Measurements from ENCODE around the gene DGKB. TPM values are rescaled to one million over a fixed set of nuclear protein-coding genes. Genes with fewer than 3 reads are reported as not detected.

The DGKB gene
- total and polyA plus RNA-seq, 2 of the 8 experiments (the other 6 are each of a cell fraction or from before 2014, with no cell fraction given), result 1.9 to 2.6 TPM

DNA sequence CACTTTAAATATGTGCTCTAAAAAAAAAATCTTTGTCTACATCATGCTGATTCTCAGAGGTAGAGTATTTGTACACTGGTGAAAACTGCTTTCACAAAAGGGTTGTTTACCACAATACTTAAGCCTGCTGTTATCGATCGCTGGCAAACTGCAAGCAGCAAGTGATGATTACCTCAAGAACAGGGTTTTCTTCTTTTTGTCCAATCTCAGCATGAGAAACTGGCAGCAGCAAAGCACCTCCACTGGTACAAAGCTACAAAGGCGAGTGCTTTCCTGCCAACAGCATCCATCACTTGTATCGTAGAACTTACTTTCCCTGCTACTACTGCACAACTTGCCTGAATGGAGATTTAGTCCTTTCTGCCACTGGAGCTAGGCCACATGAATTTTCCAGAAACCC, 276.5 kb downstream of the DGKB start:
- FAIRE-seq (no peak), DNase-seq (ENCODE audit: low read depth in 1 of 2, low spot score in 2 of 2) (no peak)
- H3K23me2 ChIP-seq (ENCODE audit: low read depth, low read length), result no peaks in the 10 kb centered on the region
- WGBS, 2 experiments (ENCODE audit: extremely low coverage in 1 of 2, insufficient coverage in 1 of 2, insufficient read length in 1 of 2, insufficient replicate concordance in 2 of 2, low coverage in 1 of 2, low lambda C conversion rate in 2 of 2, missing lambda C conversion rate in 1 of 2), result 94% methylated on average over 4 of the region's 4 CpGs; no CpG with 5 or more reads in 1 of the 2 experiments
- no peaks in the 10 kb centered on the region for H3K36me3 ChIP-seq (ENCODE audit: control insufficient read depth in 2 of 4, insufficient read depth in 4 of 4, low read length in 3 of 4)
- no peak overlapping the region for H4K91ac ChIP-seq (replicated peaks; ENCODE audit: insufficient read length, low read length)
- H4K20me1 ChIP-seq (replicated peaks in 1 of 2; ENCODE audit: control insufficient read depth in 1 of 2, insufficient read depth in 2 of 2, low read length in 2 of 2), result no peaks in the 10 kb centered on the region
- H3K27ac ChIP-seq (ENCODE audit: low read depth, low read length), result no peak overlapping the region
- no peak overlapping the region for H2AK5ac ChIP-seq (ENCODE audit: low read depth, low read length)
- ChIA-PET CTCF (ENCODE audit: partially characterized antibody) (no interaction called here), POLR2A (ENCODE audit: partially characterized antibody) (no interaction called here)
- no peak overlapping the region for H3K23ac ChIP-seq (ENCODE audit: insufficient read length)
- no peaks in the 10 kb centered on the region for H3K79me1 ChIP-seq (ENCODE audit: low read depth, low read length)
- no peaks in the 10 kb centered on the region for H3K27me3 ChIP-seq (replicated peaks in 1 of 4; ENCODE audit: control insufficient read depth in 3 of 4, extremely low read depth in 1 of 4, insufficient read depth in 3 of 4, low read length in 3 of 4)
- H3K56ac ChIP-seq (replicated peaks; ENCODE audit: insufficient read length, low read depth, low read length), result no peak overlapping the region
- H3K79me2 ChIP-seq (ENCODE audit: control insufficient read depth in 1 of 2, insufficient read depth in 2 of 2, low read length in 2 of 2), result no peaks in the 10 kb centered on the region
- H3K4me3 ChIP-seq (ENCODE audit: extremely low read depth in 1 of 4, insufficient read depth in 2 of 4, low read depth in 3 of 4, low read length in 4 of 4), result no peak overlapping the region
- peak overlapping the region; percentile 11; the same call in 1 of the 2 replicates for H2AFZ ChIP-seq (ENCODE audit: low read length)
- H3K4me2 ChIP-seq (ENCODE audit: insufficient read depth in 1 of 2, low read depth in 2 of 2, low read length in 2 of 2), result no peak overlapping the region
- H2BK20ac ChIP-seq (ENCODE audit: low read length), result no peak overlapping the region
- H3K4ac ChIP-seq (replicated peaks; ENCODE audit: insufficient read length, low read depth, low read length), result no peak overlapping the region
- no peak overlapping the region for H3K14ac ChIP-seq (ENCODE audit: insufficient read length)
- no peaks in the 10 kb centered on the region for H3K9me3 ChIP-seq (ENCODE audit: insufficient read depth in 2 of 2, low read depth in 1 of 2, low read length in 1 of 2)
- H3K4me1 ChIP-seq (replicated peaks in 1 of 4; ENCODE audit: control insufficient read depth in 3 of 4, insufficient read depth in 4 of 4, low read length in 3 of 4), result no peaks in the 10 kb centered on the region
- H4K5ac ChIP-seq (ENCODE audit: insufficient read length, low read depth, low read length), result no peak overlapping the region
- no peak overlapping the region for H2BK5ac ChIP-seq (ENCODE audit: low read depth, low read length)
- H2BK12ac ChIP-seq (ENCODE audit: low read depth, low read length), result no peak overlapping the region
- H3K9ac ChIP-seq (replicated peaks in 1 of 4; ENCODE audit: extremely low read depth in 1 of 4, low read depth in 3 of 4, low read length in 3 of 4), result no peak overlapping the region
- no peak overlapping the region for H3K18ac ChIP-seq (ENCODE audit: extremely low read depth, low read length)
- TF ChIP-seq KDM1A (IDR thresholded peaks at IDR 0.05; ENCODE audit: borderline replicate concordance, low read length), result no peak
- TF ChIP-seq JUN (IDR thresholded peaks at IDR 0.05; ENCODE audit: low read depth, low read length), result no peak
- no peak for TF ChIP-seq KDM4A (IDR thresholded peaks at IDR 0.05; ENCODE audit: low read depth, low read length, severe bottlenecking)
- TF ChIP-seq NANOG (IDR thresholded peaks at IDR 0.05; ENCODE audit: insufficient read depth, low read depth, low read length, poor library complexity, severe bottlenecking), result no peak
- TF ChIP-seq SIN3A (conservative IDR thresholded peaks at IDR 0.05 in 1 of 2, IDR thresholded peaks at IDR 0.05 in 1 of 2; ENCODE audit: low read depth in 1 of 2, low read length in 2 of 2), result no peak
- TF ChIP-seq CBX8 (IDR thresholded peaks at IDR 0.05; ENCODE audit: borderline replicate concordance, low read depth, low read length), result no peak
- TF ChIP-seq NRF1 (IDR thresholded peaks at IDR 0.05; ENCODE audit: low read depth, low read length), result no peak
- TF ChIP-seq, protein P1, sequence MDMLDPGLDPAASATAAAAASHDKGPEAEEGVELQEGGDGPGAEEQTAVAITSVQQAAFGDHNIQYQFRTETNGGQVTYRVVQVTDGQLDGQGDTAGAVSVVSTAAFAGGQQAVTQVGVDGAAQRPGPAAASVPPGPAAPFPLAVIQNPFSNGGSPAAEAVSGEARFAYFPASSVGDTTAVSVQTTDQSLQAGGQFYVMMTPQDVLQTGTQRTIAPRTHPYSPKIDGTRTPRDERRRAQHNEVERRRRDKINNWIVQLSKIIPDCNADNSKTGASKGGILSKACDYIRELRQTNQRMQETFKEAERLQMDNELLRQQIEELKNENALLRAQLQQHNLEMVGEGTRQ (IDR thresholded peaks at IDR 0.05; ENCODE audit: low read length), result no peak
- no peak for TF ChIP-seq RXRA (IDR thresholded peaks at IDR 0.05; ENCODE audit: insufficient read depth, low read depth, low read length)
- TF ChIP-seq TAF7 (optimal IDR thresholded peaks at IDR 0.05; ENCODE audit: borderline replicate concordance, low read depth, low read length), result no peak
- no peak for TF ChIP-seq CHD1 (IDR thresholded peaks at IDR 0.05; ENCODE audit: low read depth, low read length)
- TF ChIP-seq CREB1 (IDR thresholded peaks at IDR 0.05), result no peak
- no peak overlapping the region for H2BK15ac ChIP-seq (ENCODE audit: low read length)
- H4K8ac ChIP-seq (ENCODE audit: extremely low read depth, insufficient read depth, low read length), result no peak overlapping the region
- H2BK120ac ChIP-seq (replicated peaks; ENCODE audit: low read depth, low read length), result no peak overlapping the region

Measured in H1 (cell line).